Measurements from ENCODE around the gene RNF220.

DNA sequence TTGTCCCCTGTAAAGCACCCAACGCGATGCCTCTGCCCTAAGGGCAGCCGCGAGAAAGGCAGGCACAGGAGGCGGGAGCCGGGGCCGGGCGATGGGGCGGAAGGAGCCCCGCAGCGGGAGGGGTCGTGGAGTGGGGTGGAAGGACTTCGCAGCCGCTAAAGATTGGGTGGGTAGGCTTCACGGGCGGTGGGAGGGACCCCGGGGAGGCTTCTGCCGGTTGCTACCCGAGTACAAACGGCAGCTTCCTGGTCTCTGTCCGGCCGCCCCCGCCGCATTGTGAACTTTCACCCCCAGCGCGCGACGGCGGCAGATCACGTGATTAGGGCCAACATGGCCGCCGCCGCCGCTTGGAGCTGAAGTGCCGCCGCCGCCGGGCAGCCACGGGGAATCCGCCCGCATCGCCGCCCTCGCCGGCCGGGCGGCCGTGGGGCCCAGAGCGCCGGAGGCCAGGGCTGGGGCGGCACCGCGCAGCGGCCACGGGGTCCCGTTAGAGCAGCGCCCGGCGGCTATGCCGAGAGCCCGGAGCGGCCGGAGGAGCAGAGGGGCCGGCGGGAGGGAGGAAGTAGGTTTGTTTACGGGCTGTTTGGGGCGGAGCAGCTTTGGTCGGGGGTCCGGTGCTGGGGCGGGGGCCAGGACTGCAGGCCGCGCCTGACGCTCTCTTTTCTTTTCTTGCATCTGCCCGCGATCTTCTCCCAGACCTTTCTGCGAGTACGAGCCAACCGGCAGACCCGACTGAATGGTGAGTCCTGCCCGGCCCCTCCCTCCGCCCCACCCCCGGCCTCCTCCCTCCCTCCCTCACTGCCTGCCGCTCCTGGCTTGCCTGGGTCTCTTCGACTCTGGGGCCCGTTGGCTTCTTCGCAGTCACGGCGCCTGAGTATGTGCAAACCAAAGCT, 226.8 kb downstream of the RNF220 start:
- TF ChIP-seq EZH2 (IDR thresholded peaks at IDR 0.05): no peak
- peak; percentile 79 for TF ChIP-seq POLR2AphosphoS5 (IDR thresholded peaks at IDR 0.05; ENCODE audit: borderline replicate concordance, low read depth, low read length)
- TF ChIP-seq FOXP2 (optimal IDR thresholded peaks at IDR 0.05; ENCODE audit: control extremely low read depth, extremely low read length, insufficient read depth): no peak

Measured in SK-N-MC (cell line).